Gastrocnemius medialis (tissue), 4 donors: ENCODE measurements around the gene ZNF3. TPM values are rescaled to one million over a fixed set of nuclear protein-coding genes. Genes with fewer than 3 reads are reported as not detected.

Source experiments
- ATAC-seq, 2 donors: fragments of 150-250 bp; one replicate each; pipeline ENCODE4 v1.9.1; 2016
- DNase-seq, 2 donors: peaks; one replicate each; pipeline ENCODE4 v3.0.0-alpha.2; 2019
- H3K27ac ChIP-seq, 4 donors: fragments of 200-600 bp; sonication (generic); 1 replicate in 1 of 4; 2 replicates in 3 of 4; pipeline ENCODE4 v1.5.1; 2016 to 2018; ENCODE audit warnings: mild to moderate bottlenecking in 2 of 4, moderate library complexity in 1 of 4
- H3K27me3 ChIP-seq, 3 donors: fragments of 200-600 bp; sonication (generic) in 2 of 3; 1 replicate in 1 of 3; 2 replicates in 2 of 3; pipeline versions ENCODE4 v1.5.1 to v1.6.0; 2016 to 2019; ENCODE audit warnings: mild to moderate bottlenecking in 1 of 3, moderate library complexity in 1 of 3
- H3K36me3 ChIP-seq, 2 donors: fragments of 200-600 bp; sonication (generic) in 1 of 2; one replicate each; pipeline ENCODE4 v1.5.1; 2017 to 2018
- H3K4me1 ChIP-seq, 2 donors: fragments of 200-600 bp; sonication (generic) in 1 of 2; one replicate each; pipeline ENCODE4 v1.5.1; 2016 to 2017; ENCODE audit warnings: mild to moderate bottlenecking in 2 of 2
- H3K4me3 ChIP-seq, 4 donors: fragments of 200-600 bp; sonication (generic) in 3 of 4; 1 replicate in 1 of 4; 2 replicates in 3 of 4; pipeline ENCODE4 v1.5.1; 2016 to 2019; ENCODE audit warnings: mild to moderate bottlenecking in 2 of 4
- H3K9me3 ChIP-seq, 3 donors: fragments of 200-600 bp; sonication (generic) in 2 of 3; 1 replicate in 1 of 3; 2 replicates in 2 of 3; pipeline ENCODE4 v1.5.1; 2016 to 2019
- CTCF ChIP-seq, 5 experiments: fragments of 450-650 bp in 3 of 5; fragments of 200-600 bp in 2 of 5; sonication (generic) in 2 of 5; IDR thresholded peaks in 4 of 5; conservative IDR thresholded peaks in 1 of 5; 1 replicate in 4 of 5; 2 replicates in 1 of 5; pipeline ENCODE4 v1.5.1; 2016 to 2019; ENCODE audit warnings: antibody characterized with exemption in 5 of 5, mild to moderate bottlenecking in 3 of 5, moderate library complexity in 3 of 5
- POLR2A ChIP-seq, 2 donors: fragments of 450-650 bp; IDR thresholded peaks; one replicate each; pipeline ENCODE4 v1.6.1; 2017; ENCODE audit warnings: antibody characterized with exemption in 2 of 2, mild to moderate bottlenecking in 2 of 2, moderate library complexity in 2 of 2
- in situ Hi-C, 4 donors: fragments of 200-750 bp; cut with MboI; loops; one replicate each; pipeline versions ENCODE4 v1.15.0 to v1.8.0; 2017; ENCODE audit warnings: low sequenced_read_pairs in 4 of 4
- intact Hi-C: fragments of 100-400 bp; cut with DNase I; formaldehyde crosslinking; loops from one replicate; pipeline ENCODE4 v1.15.1; 2023; ENCODE audit warnings: low total_unique reads
- total RNA-seq, 4 donors: library from RNA; depleted of rRNA; stranded (reverse); fragments of >200 nt; gene quantifications; one replicate each; pipeline versions ENCODE4 v1.1.0 to v1.2.3, GENCODE V29; 2016

ZNF3 gene
- total RNA-seq, 4 donors from 2014 or later, result 11.2 to 19.2 (median 16.1) TPM

- ATAC-seq (peak; percentile 73 to 78), DNase-seq (peak; percentile 64 to 76)
- peak within 1 kb of the TSS; percentile 79 to 90 (median 88) for H3K4me3 ChIP-seq
- intact Hi-C loops (loop anchor here (1.0 to 5.0 kb wide), 2 partner anchors 12 to 38 kb away; partner anchors contain the start of genes AP4M1, MBLAC1 and MCM7), in situ Hi-C loops (no loop called here)
- peak within 1 kb of the TSS; percentile 88 to 97 (median 89) for H3K27ac ChIP-seq
- H3K36me3 ChIP-seq, result peaks cover 0 to 37% of the 10 kb centered on the region in 2 donors
- TF ChIP-seq CTCF (IDR thresholded peaks at IDR 0.05 in 4 of 5, conservative IDR thresholded peaks at IDR 0.05 in 1 of 5) (peak in 1 of 5 experiments; percentile 20), POLR2A (IDR thresholded peaks at IDR 0.05) (peak; percentile 83)
- H3K9me3 ChIP-seq, result no peaks in the 10 kb centered on the region
- peaks cover 13 to 14% of the 10 kb centered on the region in 2 donors for H3K4me1 ChIP-seq
- no peaks in the 10 kb centered on the region for H3K27me3 ChIP-seq
These were observed 7.3 kb upstream of the ZNF3 start, which contains the start of gene COPS6 for GRCh38 chr7:100088621-100089457. Gene COPS6 (plus strand): TSS chr7:100088969. CDS start chr7:100088991, 22 bp downstream.

GRCh38 chr7:100088095-100088620 is 6.6 kb upstream of the ZNF3 start:
- in situ Hi-C loops (no loop called here), intact Hi-C loops (loop anchor here (1.0 to 5.0 kb wide), 2 partner anchors 13 to 39 kb away; partner anchors contain the start of genes AP4M1, MBLAC1 and MCM7)
- no peaks in the 10 kb centered on the region for H3K27me3 ChIP-seq
- H3K36me3 ChIP-seq, result peaks cover 0 to 30% of the 10 kb centered on the region in 2 donors
- peak overlapping the region; percentile 79 to 90 (median 88) for H3K4me3 ChIP-seq
- ATAC-seq, result no peak
- peaks cover 13 to 14% of the 10 kb centered on the region in 2 donors for H3K4me1 ChIP-seq
- no peak for TF ChIP-seq POLR2A (IDR thresholded peaks at IDR 0.05)
- TF ChIP-seq CTCF (IDR thresholded peaks at IDR 0.05 in 4 of 5, conservative IDR thresholded peaks at IDR 0.05 in 1 of 5), result no peak
- H3K27ac ChIP-seq, result peak overlapping the region; percentile 88 to 97 (median 89)
- no peak for DNase-seq
- H3K9me3 ChIP-seq, result no peaks in the 10 kb centered on the region

- no peak for TF ChIP-seq CTCF (IDR thresholded peaks at IDR 0.05 in 4 of 5, conservative IDR thresholded peaks at IDR 0.05 in 1 of 5)
- no peak for TF ChIP-seq POLR2A (IDR thresholded peaks at IDR 0.05)
- Histone ChIP-seq H3K4me1 (peaks cover 13 to 16% of the 10 kb centered on the region in 2 donors), H3K4me3 (no peak overlapping the region), H3K27me3 (no peaks in the 10 kb centered on the region), H3K27ac (no peak overlapping the region), H3K36me3 (peaks cover 0 to 21% of the 10 kb centered on the region in 2 donors), H3K9me3 (no peaks in the 10 kb centered on the region)
- intact Hi-C loops (loop anchor here (5.0 kb wide), 1 partner anchor 40 kb away; the partner anchor contains the start of gene MBLAC1), in situ Hi-C loops (no loop called here)
- ATAC-seq (no peak), DNase-seq (no peak)
These were observed 5.7 kb upstream of the ZNF3 start for GRCh38 chr7:100087055-100087750.

GRCh38 chr7:100085515-100085914 is 4.0 kb upstream of the ZNF3 start:
- H3K27me3 ChIP-seq, result no peaks in the 10 kb centered on the region
- peaks cover 18 to 23% of the 10 kb centered on the region in 2 donors for H3K4me1 ChIP-seq
- DNase-seq, result no peak
- in situ Hi-C loops (no loop called here), intact Hi-C loops (loop anchor here (5.0 kb wide), 1 partner anchor 42 kb away; the partner anchor contains the start of gene MBLAC1)
- H3K36me3 ChIP-seq, result peaks cover 0 to 4% of the 10 kb centered on the region in 2 donors
- H3K4me3 ChIP-seq, result no peak overlapping the region
- TF ChIP-seq CTCF (IDR thresholded peaks at IDR 0.05 in 4 of 5, conservative IDR thresholded peaks at IDR 0.05 in 1 of 5) (no peak), POLR2A (IDR thresholded peaks at IDR 0.05) (no peak)
- H3K27ac ChIP-seq, result no peak overlapping the region
- H3K9me3 ChIP-seq, result no peaks in the 10 kb centered on the region
- no peak for ATAC-seq
